Measurements from ENCODE around the gene IRS1. TPM values are rescaled to one million over a fixed set of nuclear protein-coding genes. Genes with fewer than 3 reads are reported as not detected.

IRS1 gene
- polyA plus RNA-seq, 5 donors: 30.0 to 40.5 (median 33.3) TPM

GRCh38 chr2:226728996-226729395, 70.6 kb downstream of the IRS1 start:
- DNase-seq: no peak

GRCh38 chr2:226727251-226727650, 72.4 kb downstream of the IRS1 start:
- DNase-seq: no peak

GRCh38 chr2:226726546-226726945, 73.1 kb downstream of the IRS1 start:
- DNase-seq: no peak

- peak; percentile 75 to 77 for DNase-seq
These were observed 74.3 kb downstream of the IRS1 start for GRCh38 chr2:226725126-226725860.

- no peak for DNase-seq
These were observed 78.1 kb downstream of the IRS1 start for GRCh38 chr2:226721541-226721940.

- DNase-seq: no peak
These were observed 78.7 kb downstream of the IRS1 start for GRCh38 chr2:226720948-226721347.

GRCh38 chr2:226717719-226718118, 81.9 kb downstream of the IRS1 start:
- no peak for DNase-seq

- no peak for DNase-seq
These were observed 83.5 kb downstream of the IRS1 start for GRCh38 chr2:226716126-226716525.

GRCh38 chr2:226715347-226715990, 84.2 kb downstream of the IRS1 start:
- DNase-seq: no peak

GRCh38 chr2:226712941-226713340, 86.7 kb downstream of the IRS1 start:
- no peak for DNase-seq

GRCh38 chr2:226711606-226712296, 87.9 kb downstream of the IRS1 start:
- DNase-seq: no peak

GRCh38 chr2:226707499-226707898, 92.1 kb downstream of the IRS1 start:
- DNase-seq: no peak

GRCh38 chr2:226705965-226706364, 93.7 kb downstream of the IRS1 start:
- no peak for DNase-seq

- DNase-seq: no peak
These were observed 94.3 kb downstream of the IRS1 start for GRCh38 chr2:226705133-226705886.

- DNase-seq: no peak
These were observed 96.1 kb downstream of the IRS1 start for GRCh38 chr2:226703514-226703913.

- peak in 1 of 2 donors; percentile 18 for DNase-seq
These were observed 97.2 kb downstream of the IRS1 start for GRCh38 chr2:226702376-226702775.

GRCh38 chr2:226701052-226701451, 98.6 kb downstream of the IRS1 start:
- no peak for DNase-seq

GRCh38 chr2:226699321-226699720, 100.3 kb downstream of the IRS1 start:
- peak; percentile 53 to 55 for DNase-seq

GRCh38 chr2:226698671-226699070, 100.9 kb downstream of the IRS1 start:
- DNase-seq: no peak

GRCh38 chr2:226694586-226695284, 104.9 kb downstream of the IRS1 start:
- DNase-seq: peak; percentile 78 to 83

- DNase-seq: peak; percentile 47 to 59
These were observed 105.5 kb downstream of the IRS1 start for GRCh38 chr2:226694149-226694548.

Measured in right lung (tissue), 5 donors.